ENCODE measurements around the gene TRAPPC6A. TPM values are rescaled to one million over a fixed set of nuclear protein-coding genes. Genes with fewer than 3 reads are reported as not detected.

The TRAPPC6A gene
- total and polyA plus RNA-seq, 4 donors, result 14.0 to 38.4 (median 26.2) TPM

- no peak overlapping the region for H3K9ac ChIP-seq (ENCODE audit: insufficient read depth in 1 of 2, low read length in 2 of 2)
- H3K36me3 ChIP-seq (ENCODE audit: control insufficient read depth in 4 of 4, insufficient read depth in 4 of 4, low read length in 4 of 4), result peaks cover 0 to 46% (median 13%) of the 10 kb centered on the region in 4 donors
Observed at GRCh38 chr19:45146741-45147205, 31.3 kb downstream of the TRAPPC6A start.

GRCh38 chr19:45146251-45146650 is 31.8 kb downstream of the TRAPPC6A start:
- no peaks in the 10 kb centered on the region for H3K9me3 ChIP-seq (ENCODE audit: control insufficient read depth in 4 of 4, insufficient read depth in 3 of 4, low read length in 3 of 4)
- H3K27ac ChIP-seq (ENCODE audit: low read depth in 1 of 2, low read length in 1 of 2), result no peak overlapping the region
- ATAC-seq (ENCODE audit: insufficient read depth, low FRiP score), result no peak
- no peaks in the 10 kb centered on the region for H3K4me1 ChIP-seq (ENCODE audit: control insufficient read depth in 5 of 5, insufficient read depth in 5 of 5, low read length in 5 of 5)
- H3K36me3 ChIP-seq (ENCODE audit: control insufficient read depth in 4 of 4, insufficient read depth in 4 of 4, low read length in 4 of 4), result peaks cover 0 to 50% (median 15%) of the 10 kb centered on the region in 4 donors
- TF ChIP-seq, protein P1, sequence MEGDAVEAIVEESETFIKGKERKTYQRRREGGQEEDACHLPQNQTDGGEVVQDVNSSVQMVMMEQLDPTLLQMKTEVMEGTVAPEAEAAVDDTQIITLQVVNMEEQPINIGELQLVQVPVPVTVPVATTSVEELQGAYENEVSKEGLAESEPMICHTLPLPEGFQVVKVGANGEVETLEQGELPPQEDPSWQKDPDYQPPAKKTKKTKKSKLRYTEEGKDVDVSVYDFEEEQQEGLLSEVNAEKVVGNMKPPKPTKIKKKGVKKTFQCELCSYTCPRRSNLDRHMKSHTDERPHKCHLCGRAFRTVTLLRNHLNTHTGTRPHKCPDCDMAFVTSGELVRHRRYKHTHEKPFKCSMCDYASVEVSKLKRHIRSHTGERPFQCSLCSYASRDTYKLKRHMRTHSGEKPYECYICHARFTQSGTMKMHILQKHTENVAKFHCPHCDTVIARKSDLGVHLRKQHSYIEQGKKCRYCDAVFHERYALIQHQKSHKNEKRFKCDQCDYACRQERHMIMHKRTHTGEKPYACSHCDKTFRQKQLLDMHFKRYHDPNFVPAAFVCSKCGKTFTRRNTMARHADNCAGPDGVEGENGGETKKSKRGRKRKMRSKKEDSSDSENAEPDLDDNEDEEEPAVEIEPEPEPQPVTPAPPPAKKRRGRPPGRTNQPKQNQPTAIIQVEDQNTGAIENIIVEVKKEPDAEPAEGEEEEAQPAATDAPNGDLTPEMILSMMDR (IDR thresholded peaks at IDR 0.05; ENCODE audit: control extremely low read depth, extremely low read depth), result no peak
- no peak overlapping the region for H3K9ac ChIP-seq (ENCODE audit: insufficient read depth in 1 of 2, low read length in 2 of 2)
- H3K4me3 ChIP-seq, result no peak overlapping the region
- 79 to 85% methylated on average over 13 of the region's 13 CpGs for WGBS, 2 donors
- peaks cover 0 to 2% (median 0%) of the 10 kb centered on the region in 3 donors for H3K27me3 ChIP-seq (ENCODE audit: control insufficient read depth in 3 of 3, insufficient read depth in 3 of 3, low read length in 2 of 3)
- no peak for DNase-seq

More at GRCh38 chr19:45146741-45147205, 31.3 kb downstream of the TRAPPC6A start:
- Histone ChIP-seq H3K27ac (ENCODE audit: low read depth in 1 of 2, low read length in 1 of 2) (no peak overlapping the region), H3K4me1 (ENCODE audit: control insufficient read depth in 5 of 5, insufficient read depth in 5 of 5, low read length in 5 of 5) (peaks cover 0 to 3% (median 0%) of the 10 kb centered on the region in 5 donors), H3K27me3 (ENCODE audit: control insufficient read depth in 3 of 3, insufficient read depth in 3 of 3, low read length in 2 of 3) (peaks cover 0 to 7% (median 4%) of the 10 kb centered on the region in 3 donors), H3K4me3 (no peak overlapping the region), H3K9me3 (ENCODE audit: control insufficient read depth in 4 of 4, insufficient read depth in 3 of 4, low read length in 3 of 4) (no peaks in the 10 kb centered on the region)
- TF ChIP-seq, protein P1 (IDR thresholded peaks at IDR 0.05; ENCODE audit: control extremely low read depth, extremely low read depth), result no peak
- DNase-seq (no peak), ATAC-seq (ENCODE audit: insufficient read depth, low FRiP score) (no peak)
- 94% methylated on average over 18 of the region's 18 CpGs for WGBS, 2 donors

DNA sequence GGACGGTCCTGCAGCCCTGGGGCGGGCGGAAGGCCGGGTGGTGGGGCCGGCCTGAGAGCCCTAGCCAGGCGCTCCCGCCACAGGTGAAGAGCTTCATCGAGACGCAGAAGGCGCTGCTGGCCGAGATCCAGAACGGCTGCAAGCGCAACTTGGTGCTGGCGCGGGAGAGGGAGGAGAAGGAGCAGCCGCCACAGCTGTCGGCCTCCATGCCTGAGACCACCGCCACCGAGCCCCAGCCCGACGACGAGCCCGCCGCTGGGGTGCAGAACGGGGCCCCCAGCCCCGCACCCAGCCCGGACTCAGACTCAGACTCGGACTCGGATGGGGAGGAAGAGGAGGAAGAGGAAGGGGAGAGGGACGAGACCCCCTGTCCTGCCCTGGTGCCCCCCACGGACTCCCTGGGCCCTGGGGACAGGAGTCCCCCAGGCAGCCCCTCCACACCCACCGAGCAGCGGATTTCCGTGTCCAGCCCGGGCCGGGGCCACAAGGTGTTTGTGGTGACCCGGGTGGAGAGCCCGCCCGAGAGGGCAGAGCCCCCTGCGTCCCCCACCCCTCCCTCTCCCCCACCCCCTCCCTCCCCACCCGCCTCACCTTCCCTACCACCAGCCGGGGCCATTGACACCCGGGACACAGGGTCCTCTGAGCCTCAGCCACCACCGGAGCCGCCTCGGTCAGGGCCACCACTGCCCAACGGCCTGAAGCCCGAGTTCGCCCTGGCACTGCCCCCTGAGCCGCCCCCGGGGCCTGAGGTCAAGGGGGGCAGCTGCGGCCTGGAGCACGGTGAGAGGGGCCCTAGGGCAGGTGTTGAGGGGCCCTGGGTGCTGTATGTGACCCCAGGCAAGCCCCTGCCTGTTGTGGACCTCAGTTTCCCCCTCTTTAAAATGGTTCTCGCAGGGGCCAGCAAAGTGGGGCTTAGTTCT is 32.5 kb downstream of the TRAPPC6A start:
- H3K4me1 ChIP-seq (ENCODE audit: control insufficient read depth in 5 of 5, insufficient read depth in 5 of 5, low read length in 5 of 5), result no peaks in the 10 kb centered on the region
- no peaks in the 10 kb centered on the region for H3K27me3 ChIP-seq (ENCODE audit: control insufficient read depth in 3 of 3, insufficient read depth in 3 of 3, low read length in 2 of 3)
- no peak overlapping the region for H3K9ac ChIP-seq (ENCODE audit: insufficient read depth in 1 of 2, low read length in 2 of 2)
- no peaks in the 10 kb centered on the region for H3K9me3 ChIP-seq (ENCODE audit: control insufficient read depth in 4 of 4, insufficient read depth in 3 of 4, low read length in 3 of 4)
- peaks cover 0 to 57% (median 17%) of the 10 kb centered on the region in 4 donors for H3K36me3 ChIP-seq (ENCODE audit: control insufficient read depth in 4 of 4, insufficient read depth in 4 of 4, low read length in 4 of 4)
- ATAC-seq (ENCODE audit: insufficient read depth, low FRiP score), result no peak
- H3K27ac ChIP-seq (ENCODE audit: low read depth in 1 of 2, low read length in 1 of 2), result no peak overlapping the region
- 95 to 97% methylated on average over 39 to 54 of the region's 54 CpGs for WGBS, 2 donors
- DNase-seq, result no peak
- no peak overlapping the region for H3K4me3 ChIP-seq
- TF ChIP-seq, protein P1 (IDR thresholded peaks at IDR 0.05; ENCODE audit: control extremely low read depth, extremely low read depth), result no peak
